ENCODE results near the gene GRM7. TPM values are rescaled to one million over a fixed set of nuclear protein-coding genes. Genes with fewer than 3 reads are reported as not detected.

GRM7 gene
- total and polyA plus RNA-seq, 2 experiments from 2014 or later: 0.62 to 1.7 TPM

DNA sequence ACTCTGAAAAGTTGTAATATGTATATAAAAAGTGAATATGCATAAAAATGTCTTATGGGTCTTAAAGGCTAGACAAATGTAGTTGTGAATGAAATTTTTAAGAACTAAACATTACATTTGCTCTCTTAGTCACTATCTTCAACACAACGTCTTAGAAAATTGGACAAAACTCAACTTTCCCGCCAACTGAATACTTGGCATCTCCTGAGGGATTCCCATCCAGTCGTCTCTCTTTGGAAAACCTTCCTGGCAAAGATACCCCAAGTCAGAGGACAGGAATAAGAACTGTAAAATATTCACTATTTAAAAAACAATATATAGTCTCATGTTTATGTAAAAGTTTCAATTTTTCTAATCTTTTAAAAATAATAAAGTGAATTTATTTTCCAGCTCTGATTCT is 354.8 kb downstream of the GRM7 start:
- Histone ChIP-seq H3K36me3 (no peaks in the 10 kb centered on the region), H3K4me1 (ENCODE audit: low read depth) (no peaks in the 10 kb centered on the region), H3K4me3 (no peak overlapping the region), H3K9me3 (ENCODE audit: low read depth) (no peaks in the 10 kb centered on the region), H3K27me3 (no peaks in the 10 kb centered on the region), H3K27ac (no peak overlapping the region)
- DNase-seq (ENCODE audit: low read depth in 1 of 2, low spot score in 1 of 2): no peak
- TF ChIP-seq, protein P1, sequence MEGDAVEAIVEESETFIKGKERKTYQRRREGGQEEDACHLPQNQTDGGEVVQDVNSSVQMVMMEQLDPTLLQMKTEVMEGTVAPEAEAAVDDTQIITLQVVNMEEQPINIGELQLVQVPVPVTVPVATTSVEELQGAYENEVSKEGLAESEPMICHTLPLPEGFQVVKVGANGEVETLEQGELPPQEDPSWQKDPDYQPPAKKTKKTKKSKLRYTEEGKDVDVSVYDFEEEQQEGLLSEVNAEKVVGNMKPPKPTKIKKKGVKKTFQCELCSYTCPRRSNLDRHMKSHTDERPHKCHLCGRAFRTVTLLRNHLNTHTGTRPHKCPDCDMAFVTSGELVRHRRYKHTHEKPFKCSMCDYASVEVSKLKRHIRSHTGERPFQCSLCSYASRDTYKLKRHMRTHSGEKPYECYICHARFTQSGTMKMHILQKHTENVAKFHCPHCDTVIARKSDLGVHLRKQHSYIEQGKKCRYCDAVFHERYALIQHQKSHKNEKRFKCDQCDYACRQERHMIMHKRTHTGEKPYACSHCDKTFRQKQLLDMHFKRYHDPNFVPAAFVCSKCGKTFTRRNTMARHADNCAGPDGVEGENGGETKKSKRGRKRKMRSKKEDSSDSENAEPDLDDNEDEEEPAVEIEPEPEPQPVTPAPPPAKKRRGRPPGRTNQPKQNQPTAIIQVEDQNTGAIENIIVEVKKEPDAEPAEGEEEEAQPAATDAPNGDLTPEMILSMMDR (IDR thresholded peaks at IDR 0.05; ENCODE audit: low read depth, low read length): no peak

DNA sequence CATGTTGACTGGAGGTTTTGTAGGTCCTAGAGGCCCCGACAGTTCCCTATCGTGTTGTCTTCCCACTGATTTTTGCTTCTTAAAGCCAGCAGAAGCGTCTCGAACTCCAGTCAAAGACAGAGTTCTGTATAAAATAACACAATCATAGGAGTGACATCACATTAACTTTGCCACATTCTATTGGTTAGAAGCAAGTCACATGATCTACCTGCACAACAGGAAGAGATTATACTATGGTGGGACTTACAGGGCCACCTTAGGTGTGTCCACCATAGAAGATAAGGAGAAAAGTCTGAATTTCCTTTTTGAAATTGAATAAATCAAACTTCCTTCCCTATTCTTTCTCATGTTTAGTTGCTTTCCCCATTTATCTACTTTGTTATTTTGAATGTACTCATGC is 365.5 kb downstream of the GRM7 start:
- TF ChIP-seq, protein P1 (IDR thresholded peaks at IDR 0.05; ENCODE audit: low read depth, low read length): no peak
- H3K27ac ChIP-seq: no peak overlapping the region
- no peak for DNase-seq (ENCODE audit: low read depth in 1 of 2, low spot score in 1 of 2)

DNA sequence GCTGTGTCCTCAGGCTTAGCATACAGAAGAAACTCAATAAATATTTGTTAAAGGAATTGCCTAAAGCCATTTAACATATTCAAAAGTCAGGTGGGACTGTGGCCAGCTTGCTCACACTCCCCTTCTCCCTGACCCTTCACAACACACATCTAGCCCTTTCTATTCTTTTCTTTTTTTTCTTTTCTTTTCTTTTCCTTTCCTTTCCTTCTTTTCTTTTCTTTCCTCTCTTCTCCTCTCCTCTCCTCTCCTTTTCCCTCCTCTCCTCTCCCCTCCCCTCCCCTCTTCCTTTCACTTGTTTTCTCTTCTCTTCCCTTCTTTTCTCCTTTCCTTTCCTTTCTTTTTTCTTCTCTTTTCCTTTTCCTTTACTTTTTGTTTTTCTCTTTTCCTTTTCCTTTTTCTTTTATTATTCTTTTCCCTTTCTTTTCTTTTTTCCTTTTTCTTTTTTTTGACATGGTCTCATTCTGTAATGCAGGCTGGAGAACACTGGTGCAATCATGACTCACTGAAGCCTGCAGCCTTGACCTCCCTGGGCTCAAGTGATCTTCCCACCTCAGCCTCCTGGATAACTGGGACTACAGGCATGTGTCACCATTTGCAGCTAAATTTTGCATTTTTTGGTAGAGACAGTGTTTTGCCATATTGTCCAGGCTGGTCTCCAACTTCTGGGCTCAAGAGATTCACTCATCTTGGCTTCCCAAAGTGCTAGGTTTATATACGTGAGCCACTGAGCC is 377.8 kb downstream of the GRM7 start:
- no peaks in the 10 kb centered on the region for H3K9me3 ChIP-seq (ENCODE audit: low read depth)
- H3K27me3 ChIP-seq: no peaks in the 10 kb centered on the region
- DNase-seq (ENCODE audit: low read depth in 1 of 2, low spot score in 1 of 2): no peak

More for the DNA sequence above, 365.5 kb downstream of the GRM7 start:
- no peaks in the 10 kb centered on the region for H3K27me3 ChIP-seq
- no peaks in the 10 kb centered on the region for H3K4me1 ChIP-seq (ENCODE audit: low read depth)
- H3K4me3 ChIP-seq: no peak overlapping the region
- H3K36me3 ChIP-seq: no peaks in the 10 kb centered on the region
- no peaks in the 10 kb centered on the region for H3K9me3 ChIP-seq (ENCODE audit: low read depth)

DNA sequence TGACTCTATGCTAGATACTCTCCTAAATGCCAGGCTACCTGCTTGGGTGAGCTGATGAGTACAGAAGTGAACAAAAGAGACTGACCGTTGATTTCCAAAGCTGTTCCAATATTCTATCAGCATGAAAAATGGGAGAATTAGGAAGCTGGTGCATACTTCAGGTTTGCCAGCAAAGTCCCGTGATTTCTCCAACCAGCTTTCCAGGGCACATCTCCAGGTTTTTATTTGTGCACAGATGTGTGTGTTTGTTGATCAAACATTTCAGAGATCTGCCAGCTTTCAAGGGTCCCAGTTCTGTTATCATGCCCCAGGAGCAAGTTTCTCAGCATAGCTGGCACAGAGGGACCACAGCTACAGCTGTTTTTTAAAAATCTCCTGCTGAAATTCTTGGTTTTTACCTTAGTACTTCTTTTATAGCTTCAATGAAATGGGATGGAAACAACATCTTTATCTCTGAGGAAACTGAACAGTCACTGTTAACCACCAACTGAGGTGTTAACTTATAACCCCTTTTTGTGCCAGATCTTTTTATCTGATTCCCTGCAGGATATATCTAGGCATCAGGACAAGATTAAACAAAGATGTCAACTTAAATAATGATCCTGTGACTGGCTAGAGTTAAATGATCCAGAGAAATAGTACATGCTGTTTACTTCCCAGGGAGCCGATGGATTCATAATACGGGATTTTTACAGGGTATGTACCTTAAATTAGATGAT is 380.8 kb downstream of the GRM7 start:
- Histone ChIP-seq H3K9me3 (ENCODE audit: low read depth) (no peaks in the 10 kb centered on the region), H3K36me3 (no peaks in the 10 kb centered on the region), H3K27ac (no peak overlapping the region), H3K4me3 (no peak overlapping the region), H3K27me3 (no peaks in the 10 kb centered on the region), H3K4me1 (ENCODE audit: low read depth) (no peaks in the 10 kb centered on the region)
- no peak for DNase-seq (ENCODE audit: low read depth in 1 of 2, low spot score in 1 of 2)
- TF ChIP-seq, protein P1 (IDR thresholded peaks at IDR 0.05; ENCODE audit: low read depth, low read length): no peak

More for the DNA sequence above, 377.8 kb downstream of the GRM7 start:
- H3K36me3 ChIP-seq: no peaks in the 10 kb centered on the region
- H3K4me1 ChIP-seq (ENCODE audit: low read depth): peaks cover 3% of the 10 kb centered on the region
- TF ChIP-seq, protein P1 (IDR thresholded peaks at IDR 0.05; ENCODE audit: low read depth, low read length): no peak
- H3K4me3 ChIP-seq: no peak overlapping the region
- H3K27ac ChIP-seq: no peak overlapping the region

DNA sequence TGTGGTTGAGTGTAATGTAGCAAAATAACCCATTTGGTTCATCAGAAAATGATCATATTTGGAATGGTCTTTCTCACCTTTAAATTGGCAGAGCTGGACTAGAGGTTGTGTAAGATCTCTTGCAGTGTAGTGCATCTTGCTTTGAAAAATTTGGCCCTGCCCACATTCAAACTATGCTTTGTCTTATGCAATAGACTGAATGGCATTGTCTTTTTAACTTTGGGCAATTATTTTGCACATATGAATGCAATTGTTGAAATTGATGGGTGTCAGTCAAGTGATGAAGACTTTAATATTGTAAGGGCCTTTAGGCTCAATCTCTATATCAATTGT is 381.4 kb downstream of the GRM7 start:
- Histone ChIP-seq H3K4me3 (no peak overlapping the region), H3K36me3 (no peaks in the 10 kb centered on the region), H3K27ac (no peak overlapping the region), H3K27me3 (no peaks in the 10 kb centered on the region), H3K4me1 (ENCODE audit: low read depth) (no peaks in the 10 kb centered on the region), H3K9me3 (ENCODE audit: low read depth) (no peaks in the 10 kb centered on the region)
- TF ChIP-seq, protein P1 (IDR thresholded peaks at IDR 0.05; ENCODE audit: low read depth, low read length): no peak
- DNase-seq (ENCODE audit: low read depth in 1 of 2, low spot score in 1 of 2): no peak
